GM19324 (cell line): ENCODE results near the gene KRTAP12-1.
"Not testable (repeated sequence)": the region's sequence is repeated elsewhere in the genome, so short reads cannot be mapped to it uniquely, and the experiment has no call there.

Experiments
- ATAC-seq: cut with Tn5 transposase; IDR thresholded peaks from one replicate; pipeline ENCODE4 v1.9.1; 2021; ENCODE audit warnings: mild to moderate bottlenecking, moderate library complexity; ENCODE audit not compliant: unreplicated experiment, low FRiP score

KRTAP12-1 gene

DNA sequence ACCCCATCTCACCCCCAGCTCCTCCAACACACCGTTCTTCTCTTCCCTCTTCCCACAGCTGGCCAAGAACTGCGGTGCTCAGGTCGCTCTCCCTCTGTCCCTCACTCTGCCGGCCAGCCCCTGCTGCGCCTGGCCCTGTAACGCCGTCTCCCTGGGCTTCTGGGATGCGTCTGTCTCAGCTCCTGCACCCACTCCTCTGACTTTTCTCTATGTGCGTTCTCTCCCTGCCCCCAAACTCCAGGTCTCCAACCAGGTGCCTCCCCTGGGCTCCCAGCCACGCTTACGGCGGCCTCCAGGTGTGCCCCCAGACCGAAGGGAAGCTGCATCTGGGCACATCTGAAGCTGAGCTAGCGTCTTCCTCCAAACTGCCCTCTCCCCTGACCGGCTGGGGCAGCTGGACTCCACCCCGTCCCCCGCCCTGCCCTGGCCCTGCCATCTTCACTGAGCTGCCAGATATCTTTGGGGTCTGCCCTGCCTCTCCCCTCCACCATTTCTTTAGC lies 17.6 kb upstream of the KRTAP12-1 start:
- ATAC-seq = no peak

DNA sequence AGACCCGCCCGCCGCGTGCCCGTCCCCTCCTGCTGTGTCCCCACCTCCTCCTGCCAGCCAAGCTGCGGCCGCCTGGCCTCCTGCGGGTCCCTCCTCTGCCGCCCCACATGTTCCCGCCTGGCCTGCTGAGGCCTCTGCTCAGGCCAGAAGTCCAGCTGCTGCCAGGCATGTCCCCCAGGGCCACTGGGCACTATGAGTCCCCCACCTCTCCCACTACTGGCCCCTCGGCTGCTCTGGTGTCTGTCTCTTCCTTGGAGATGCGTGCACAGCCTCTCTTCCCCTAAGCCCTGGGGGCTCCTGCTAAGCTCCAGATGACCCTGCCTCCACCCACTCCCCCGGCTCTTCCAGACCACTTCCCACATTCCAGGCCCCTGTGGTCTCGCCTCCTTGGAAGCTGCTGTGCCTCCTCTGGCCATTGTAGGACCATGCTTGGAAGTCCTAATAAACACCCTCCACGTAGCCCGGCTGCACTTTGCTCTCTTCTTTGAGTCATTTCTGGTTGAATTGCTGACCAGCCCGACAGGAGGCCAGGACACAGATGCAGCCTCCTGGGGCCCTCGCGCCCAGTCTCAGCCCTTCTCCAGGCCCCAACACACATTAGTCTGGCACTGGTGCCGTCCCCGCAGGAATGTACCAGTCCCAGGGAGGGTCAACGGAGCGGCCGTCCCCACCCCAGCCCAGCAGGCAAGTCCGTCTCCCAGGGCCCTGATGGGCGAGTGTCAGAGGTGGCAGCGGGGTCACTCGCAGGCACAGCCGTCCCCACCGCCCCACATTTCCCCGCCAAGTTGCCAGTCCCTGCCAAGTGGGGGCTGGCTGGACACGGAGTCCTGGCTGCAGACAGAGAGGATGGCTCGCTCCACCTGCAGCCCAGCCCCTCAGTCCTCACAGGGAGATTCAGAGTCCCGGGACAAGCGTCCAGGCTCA lies 16.1 kb upstream of the KRTAP12-1 start:
- no peak for ATAC-seq

DNA sequence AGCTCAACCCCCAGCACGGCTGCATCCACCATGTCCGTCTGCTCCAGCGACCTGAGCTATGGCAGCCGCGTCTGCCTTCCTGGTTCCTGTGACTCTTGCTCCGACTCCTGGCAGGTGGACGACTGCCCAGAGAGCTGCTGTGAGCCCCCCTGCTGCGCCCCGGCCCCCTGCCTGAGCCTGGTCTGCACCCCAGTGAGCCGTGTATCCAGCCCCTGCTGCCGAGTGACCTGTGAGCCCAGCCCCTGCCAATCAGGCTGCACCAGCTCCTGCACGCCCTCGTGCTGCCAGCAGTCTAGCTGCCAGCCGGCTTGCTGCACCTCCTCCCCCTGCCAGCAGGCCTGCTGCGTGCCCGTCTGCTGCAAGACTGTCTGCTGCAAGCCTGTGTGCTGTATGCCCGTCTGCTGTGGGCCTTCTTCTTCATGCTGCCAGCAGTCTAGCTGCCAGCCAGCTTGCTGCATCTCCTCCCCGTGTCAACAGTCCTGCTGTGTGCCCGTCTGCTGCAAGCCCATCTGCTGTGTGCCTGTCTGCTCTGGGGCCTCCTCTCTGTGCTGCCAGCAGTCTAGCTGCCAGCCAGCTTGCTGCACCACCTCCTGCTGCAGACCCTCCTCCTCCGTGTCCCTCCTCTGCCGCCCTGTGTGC lies 15.3 kb upstream of the KRTAP12-1 start, which contains the start of gene KRTAP10-12:
KRTAP10-12 (plus strand) TSS at position 1 of the 639 bp plus-strand sequence; CDS start at position 31, 30 bp downstream.
- not testable (repeated sequence) for ATAC-seq

DNA sequence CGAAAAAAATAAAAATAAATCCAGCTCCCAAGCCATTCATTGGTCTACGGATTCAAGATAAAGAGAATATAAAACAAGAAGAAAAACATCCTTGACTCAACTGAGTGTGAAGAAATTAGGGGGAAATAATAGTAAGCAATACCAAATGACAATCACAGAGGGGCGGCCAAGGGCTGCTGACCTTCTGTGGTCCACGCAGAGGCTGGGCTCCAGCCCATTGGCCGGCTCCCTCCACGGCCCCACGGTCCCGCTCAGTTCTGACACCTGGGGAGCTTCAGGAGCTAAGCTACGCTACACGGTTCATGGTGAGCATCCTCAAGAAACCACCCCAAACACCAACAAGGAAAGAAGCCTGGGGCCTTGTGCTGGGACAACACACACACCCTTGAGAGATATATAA lies 14.6 kb upstream of the KRTAP12-1 start:
- no peak for ATAC-seq

DNA sequence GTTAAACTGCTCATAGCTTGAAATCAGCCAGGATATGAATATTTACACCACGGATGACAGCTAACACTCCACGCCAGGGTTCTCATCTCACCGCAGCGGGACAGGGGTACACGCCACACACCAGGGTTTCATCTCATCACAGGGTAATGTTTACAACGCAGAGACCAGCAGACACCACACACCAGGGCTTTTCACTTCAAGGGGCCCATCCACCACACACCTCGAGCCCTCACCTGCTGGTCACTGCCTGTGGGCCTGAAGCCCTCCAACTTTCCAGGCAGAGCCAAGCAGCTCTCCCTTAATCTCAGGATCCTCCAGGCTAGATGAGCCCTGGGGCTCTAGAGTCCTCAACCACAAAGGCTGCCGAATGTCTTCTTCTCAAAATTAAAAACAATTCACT lies 13.7 kb upstream of the KRTAP12-1 start:
- no peak for ATAC-seq

DNA sequence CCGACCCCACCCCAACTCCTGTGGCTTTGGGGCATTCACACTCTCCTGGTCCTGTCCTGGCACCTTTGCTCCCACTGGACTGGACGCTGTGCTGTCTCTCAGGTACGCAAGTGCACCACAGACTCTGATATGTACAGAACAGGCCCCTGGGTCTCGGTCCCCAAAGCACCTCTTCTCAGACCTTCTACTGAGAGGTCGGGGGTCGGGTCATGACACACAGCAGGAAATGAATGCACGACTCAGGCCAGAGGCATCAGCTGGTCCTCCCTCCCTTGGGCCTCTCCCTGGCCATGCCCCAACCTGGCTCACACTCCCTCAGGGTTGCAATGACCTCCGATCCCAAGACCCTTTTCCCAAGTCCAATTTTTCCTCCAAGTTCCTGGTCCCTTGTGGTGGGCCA lies 13.2 kb upstream of the KRTAP12-1 start:
- ATAC-seq = no peak

DNA sequence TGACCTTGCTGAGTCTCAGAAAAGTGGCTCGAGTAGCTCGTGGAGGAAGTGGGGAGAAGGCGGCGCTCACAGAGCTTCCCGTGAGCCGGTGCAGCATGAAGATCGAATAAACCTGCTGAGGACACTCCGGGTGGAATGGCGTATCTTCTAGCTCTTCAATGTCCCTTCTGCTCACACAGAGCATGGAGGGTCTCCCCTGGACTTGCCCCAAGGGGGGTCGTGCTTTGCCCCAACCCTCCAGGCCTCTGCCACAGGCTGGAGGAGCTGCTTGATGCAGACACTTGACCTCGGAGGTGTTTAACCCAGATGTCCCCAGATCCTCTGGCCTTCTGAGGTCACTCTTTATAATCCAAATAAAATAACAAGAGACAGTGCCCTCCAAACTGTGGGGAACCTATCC lies 12.8 kb upstream of the KRTAP12-1 start:
- no peak for ATAC-seq

DNA sequence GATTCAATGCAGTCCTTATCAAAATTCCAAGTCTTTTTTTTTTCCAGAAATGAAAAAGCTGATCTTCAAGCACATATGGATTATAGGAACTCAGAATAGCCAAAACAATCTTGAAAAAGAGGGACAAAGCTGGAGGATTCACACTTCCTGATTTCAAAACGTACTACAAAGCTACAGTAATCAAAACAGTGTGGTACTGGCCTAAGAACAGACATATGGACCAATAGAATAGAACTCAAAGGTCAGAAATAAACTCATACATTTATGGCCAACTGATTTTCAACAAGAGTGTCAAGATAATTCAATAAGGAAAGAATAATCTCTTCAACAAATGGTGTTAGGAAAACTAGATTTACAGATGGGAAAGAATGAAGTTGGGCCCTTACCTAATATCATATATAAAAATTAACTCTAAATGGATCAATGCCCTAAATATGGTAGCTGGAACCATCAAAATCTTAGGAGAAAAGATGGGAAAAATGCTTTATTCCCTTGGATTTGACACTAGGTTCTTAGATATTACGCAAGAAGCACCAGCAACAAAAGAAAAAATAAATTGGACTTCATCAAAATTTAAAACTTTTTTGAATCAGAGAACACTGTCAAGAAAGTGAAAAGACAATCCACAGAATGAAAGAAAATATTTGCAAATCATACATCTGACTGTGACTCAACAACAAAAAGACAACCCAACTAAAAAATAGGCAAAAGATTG lies 11.0 kb upstream of the KRTAP12-1 start:
- no peak for ATAC-seq

DNA sequence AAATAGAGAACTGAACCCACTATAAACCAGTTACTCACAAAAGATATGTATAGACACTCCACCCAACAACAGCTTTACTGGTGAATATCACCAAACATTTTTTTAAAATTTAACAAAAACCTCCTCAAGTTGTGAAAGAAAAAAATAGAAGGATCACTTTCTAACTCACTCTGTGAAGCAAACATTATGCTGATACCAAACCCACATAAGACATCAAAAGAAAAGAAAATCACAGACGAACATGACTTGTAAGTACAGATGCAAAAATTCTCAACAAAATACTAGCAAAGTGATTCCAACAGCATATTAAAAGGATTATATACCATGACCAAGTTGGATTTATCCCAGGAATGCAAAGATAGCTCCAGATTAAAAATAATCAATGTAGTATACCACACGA lies 9.7 kb upstream of the KRTAP12-1 start:
- ATAC-seq = no peak

DNA sequence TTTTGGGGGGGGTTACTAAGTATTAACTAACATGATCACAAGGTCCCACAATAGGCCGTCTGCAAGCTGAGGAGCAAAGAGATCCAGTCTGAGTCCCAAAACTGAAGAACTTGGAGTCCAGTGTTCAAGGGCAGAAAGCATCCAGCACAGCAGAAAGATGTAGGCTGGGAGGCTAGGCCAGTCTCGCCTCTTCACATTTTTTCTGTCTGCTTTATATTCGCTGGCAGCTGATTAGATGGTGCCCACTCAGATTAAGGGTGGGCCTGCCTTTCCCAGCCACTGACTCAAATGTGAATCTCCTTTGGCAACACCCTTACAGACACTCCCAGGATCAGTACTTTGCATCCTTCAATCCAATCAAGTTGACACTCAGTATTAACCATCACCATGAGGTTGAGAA lies 7.8 kb upstream of the KRTAP12-1 start:
- not testable (repeated sequence) for ATAC-seq

DNA sequence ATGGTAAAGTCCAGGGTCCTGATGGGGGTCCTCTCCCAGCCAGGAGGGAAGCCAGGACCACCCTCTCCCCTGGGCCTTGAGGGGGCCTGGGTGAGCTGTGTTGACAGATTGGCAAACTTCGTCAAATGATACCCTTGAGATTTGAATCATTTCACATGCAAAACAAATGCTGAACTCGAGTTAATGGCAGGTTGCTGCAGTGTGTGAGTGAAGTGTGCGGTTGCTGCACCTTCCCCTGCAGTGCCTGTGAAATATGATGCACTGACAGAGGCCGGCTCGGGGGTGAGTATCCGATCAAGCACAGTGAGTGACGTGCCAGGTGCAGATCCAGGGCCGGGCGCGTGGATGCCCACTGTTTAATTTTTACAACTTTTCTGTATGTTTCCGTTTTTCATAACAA lies 5.7 kb upstream of the KRTAP12-1 start:
- no peak for ATAC-seq

DNA sequence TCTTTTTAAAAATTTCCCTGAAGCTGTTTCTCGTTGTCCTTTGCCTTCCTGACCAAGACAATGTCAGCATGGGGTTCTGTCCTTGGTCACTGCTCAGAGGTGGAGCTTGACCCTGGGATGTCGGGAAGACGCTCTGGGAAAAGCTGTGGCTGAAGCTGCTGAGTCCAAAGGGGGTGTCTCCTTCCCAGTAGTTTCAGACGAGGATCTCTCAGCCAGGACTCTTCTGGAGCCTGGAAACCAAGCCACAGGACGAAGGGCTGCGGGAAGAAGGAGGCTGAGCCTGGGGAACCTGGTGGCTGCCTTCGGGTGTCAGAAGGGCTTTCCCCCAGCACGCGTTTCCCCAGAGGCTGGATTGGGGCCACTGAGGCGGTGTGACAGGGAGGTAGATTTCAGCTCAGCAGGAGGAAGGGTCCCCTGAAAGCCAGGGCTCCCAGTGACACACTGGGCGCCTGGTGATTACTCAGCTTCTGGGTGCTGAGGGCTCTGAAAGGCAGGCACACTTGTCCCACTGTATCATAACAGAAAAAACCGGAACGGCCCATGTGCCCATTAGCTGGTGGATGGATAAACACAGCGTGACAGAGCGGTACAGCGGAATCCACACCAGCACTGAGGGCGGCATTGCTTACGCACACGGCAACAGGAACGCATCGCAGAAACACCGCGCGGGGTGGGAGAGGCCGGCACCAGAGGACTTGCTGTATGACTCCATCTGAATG lies 5.0 kb upstream of the KRTAP12-1 start:
- no peak for ATAC-seq

DNA sequence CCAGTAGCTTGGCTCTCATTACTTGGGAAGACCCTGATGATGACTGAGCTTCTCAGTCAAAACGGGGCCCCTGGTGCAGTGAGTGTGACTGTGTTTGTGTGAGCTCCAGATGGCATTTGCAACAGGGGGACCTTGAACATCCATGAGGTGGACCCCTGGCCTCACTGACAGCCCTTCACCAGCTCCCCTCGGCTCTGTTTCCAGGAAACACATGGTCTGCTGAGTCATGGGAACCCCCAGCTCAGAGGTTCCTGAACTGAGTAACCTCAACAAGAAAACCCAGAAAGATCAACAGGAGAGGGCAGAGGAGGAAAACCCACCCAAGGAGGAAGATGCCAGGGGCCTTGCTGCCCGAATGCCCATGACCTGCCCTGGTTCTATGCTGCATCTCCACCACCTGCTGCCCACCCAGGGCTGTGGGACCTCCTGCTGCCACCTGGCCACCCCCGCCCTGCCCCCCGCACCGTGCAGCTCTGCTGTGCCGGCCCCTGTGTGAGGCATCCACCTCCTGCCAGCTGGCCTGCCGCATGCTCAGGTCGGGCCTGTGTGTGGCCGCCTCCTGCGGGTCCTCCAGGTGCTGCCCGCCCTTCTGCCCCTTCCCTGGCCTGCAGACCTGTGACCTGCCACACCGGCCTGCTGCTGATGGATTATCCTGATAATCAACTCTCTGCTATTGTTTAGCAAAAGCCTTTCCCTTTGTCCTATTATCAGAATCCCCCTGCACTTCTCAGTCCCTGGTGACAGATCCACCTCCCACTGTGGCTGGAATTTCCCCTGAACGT lies 4.2 kb upstream of the KRTAP12-1 start:
- no peak for ATAC-seq

DNA sequence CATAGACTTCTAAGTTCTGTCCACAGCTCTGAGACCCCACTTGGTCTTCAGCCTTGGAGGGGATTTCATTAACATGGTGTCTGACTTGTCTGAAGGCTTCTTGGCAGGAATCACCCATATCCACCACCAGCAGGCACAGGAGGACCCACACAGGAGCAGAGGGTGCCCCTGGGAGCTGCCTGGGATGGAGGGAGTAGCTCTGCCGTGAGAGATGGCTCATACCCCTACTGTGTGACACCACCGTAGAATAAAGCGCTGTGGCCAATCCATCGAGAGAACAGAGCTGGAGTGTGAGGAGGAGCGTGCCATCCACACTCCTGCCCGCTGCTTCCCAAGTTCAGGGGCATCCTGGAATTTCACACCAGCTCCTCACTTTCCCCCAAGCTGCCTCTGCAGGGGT lies 3.1 kb upstream of the KRTAP12-1 start:
- ATAC-seq = not testable (repeated sequence)

DNA sequence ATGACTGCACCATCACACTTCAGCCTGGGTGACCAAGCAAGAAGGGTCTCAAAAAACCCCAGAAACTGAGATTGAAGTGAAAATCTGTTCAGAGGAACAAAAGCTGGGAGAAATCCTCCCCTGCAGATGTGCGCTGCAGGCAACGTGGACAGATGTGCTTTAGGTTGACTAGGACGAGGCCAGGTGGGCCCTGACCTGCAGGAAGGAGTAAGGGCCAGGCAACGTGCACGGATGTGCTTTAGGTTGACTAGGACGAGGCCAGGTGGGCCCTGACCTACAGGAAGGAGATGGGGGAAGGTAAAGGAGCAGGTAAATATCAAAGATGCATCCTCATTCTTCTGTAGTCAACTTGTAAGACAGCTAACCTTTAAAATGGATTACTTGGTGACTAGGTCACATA lies 2.5 kb upstream of the KRTAP12-1 start:
- ATAC-seq = no peak

DNA sequence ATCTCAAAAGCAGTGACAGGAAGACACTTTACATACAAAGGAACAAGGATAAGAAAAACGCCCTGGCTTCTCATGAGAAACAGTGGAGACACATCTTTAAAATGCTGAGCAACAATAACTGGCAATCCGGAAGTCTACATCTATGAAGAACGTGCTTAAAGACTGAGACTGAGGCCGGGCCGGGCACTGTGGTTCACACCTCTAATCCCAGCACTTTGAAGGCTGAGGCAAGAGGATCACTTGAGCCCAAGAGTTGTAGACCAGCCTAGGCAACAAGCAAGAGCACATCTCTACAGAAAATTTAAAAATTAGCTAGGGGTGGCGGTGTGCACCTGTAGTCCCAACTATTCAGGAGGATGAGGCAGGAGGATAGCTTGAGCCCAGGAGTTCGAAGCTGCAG lies 2.1 kb upstream of the KRTAP12-1 start:
- no peak for ATAC-seq

DNA sequence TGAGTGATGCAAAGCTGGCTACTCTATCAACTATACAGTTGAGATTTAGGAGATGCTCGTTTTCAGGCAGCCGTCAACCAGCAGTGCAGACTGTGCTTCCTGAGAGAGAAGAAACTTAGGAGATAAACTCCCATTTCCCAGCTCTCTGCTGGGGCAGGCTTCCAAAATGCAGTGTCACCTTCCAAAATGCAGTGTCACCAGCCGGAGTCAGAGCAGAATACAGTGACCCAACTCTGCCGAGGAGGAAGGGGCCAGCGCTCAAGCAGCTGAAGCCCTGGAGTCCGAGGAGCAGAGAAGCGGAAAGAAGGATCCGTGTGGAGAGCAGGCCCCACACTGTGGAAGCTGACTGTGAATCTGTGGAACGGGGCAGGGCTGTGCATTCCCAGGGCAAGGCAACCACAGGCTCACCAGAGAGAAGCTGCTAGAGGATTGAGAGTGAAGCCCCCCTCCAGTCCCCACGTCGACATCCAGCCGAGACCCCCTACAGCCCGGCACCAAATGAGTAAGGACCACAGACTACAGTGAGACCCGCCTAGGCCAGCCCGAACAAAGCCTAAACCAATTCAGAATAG lies 703 bp upstream of the KRTAP12-1 start:
- no peak for ATAC-seq

DNA sequence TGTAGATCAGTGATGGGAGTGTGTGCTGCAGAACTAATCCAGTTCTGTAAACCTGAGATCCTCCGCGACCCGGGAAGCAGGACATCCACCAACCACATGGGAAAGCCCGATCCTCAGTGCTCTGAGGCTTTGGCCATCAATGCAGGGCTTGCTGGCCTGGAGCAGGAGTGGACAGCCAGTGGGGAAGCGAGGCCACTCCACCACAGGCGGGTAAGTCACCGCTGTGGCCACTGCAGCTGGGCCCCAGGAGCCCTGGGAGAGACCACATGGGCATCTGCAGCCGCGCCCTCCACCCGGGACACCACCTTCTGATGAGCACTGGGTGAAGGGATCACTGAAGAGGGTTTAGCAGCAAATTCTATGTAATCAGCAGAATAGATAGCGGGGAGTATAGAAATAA lies 811 bp downstream of the KRTAP12-1 start:
- no peak for ATAC-seq

DNA sequence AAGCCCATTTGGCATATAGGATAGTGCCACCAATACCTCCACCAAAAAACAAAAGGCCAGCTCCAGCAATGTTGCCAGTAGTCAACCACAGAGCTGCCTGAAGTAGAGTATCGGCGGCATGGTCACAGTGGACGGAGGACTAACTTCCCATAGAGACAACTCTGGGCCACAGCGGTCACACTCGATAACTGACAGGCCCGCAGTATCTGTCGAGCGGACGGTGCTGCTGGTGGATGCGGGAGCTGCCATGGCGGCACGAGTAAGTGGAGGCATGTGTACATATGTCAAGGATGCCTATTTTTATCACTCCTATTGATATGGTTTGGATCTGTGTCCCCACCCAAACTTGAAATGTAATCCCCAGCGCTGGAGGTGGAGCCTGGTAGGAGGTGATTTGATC lies 4.1 kb downstream of the KRTAP12-1 start:
- no peak for ATAC-seq
